Measurements from ENCODE around the gene PDE8B.
A peak's percentile ranks its signal among the peaks of the same experiment; 100 is the strongest.

PDE8B gene

GRCh38 chr5:77301447-77301883 is 91.0 kb downstream of the PDE8B start:
- no peak overlapping the region for H3K4me3 ChIP-seq
- H3K9ac ChIP-seq, result no peak overlapping the region
- peaks cover 0 to 3% (median 0%) of the 10 kb centered on the region in 11 experiments; a peak in 1 of 22 replicates for H3K9me3 ChIP-seq (replicated peaks in 1 of 11)
- H3K36me3 ChIP-seq, result no peaks in the 10 kb centered on the region
- peaks cover 0 to 13% (median 10%) of the 10 kb centered on the region in 10 experiments; a peak in 14 of 20 replicates for H3K4me1 ChIP-seq
- no peaks in the 10 kb centered on the region for H3K27me3 ChIP-seq
- peak overlapping the region; percentile 7 to 44 (median 23); a peak in 13 of 22 replicates for H3K4me2 ChIP-seq
- no peak for TF ChIP-seq Cebpa-rat (IDR thresholded peaks at IDR 0.05)
- no peak overlapping the region for H3K27ac ChIP-seq
- no peaks in the 10 kb centered on the region for H4K20me1 ChIP-seq

- TF ChIP-seq Cebpa-rat (IDR thresholded peaks at IDR 0.05), result no peak
- Histone ChIP-seq H3K9ac (no peak overlapping the region), H3K4me1 (peaks cover 0 to 13% (median 10%) of the 10 kb centered on the region in 10 experiments; a peak in 14 of 20 replicates), H3K27ac (no peak overlapping the region), H3K4me2 (no peak overlapping the region), H3K36me3 (no peaks in the 10 kb centered on the region), H3K27me3 (no peaks in the 10 kb centered on the region), H3K4me3 (no peak overlapping the region), H4K20me1 (no peaks in the 10 kb centered on the region), H3K9me3 (replicated peaks in 1 of 11) (peaks cover 0 to 3% (median 0%) of the 10 kb centered on the region in 11 experiments; a peak in 1 of 22 replicates)
Measured at GRCh38 chr5:77302247-77302646, 91.8 kb downstream of the PDE8B start.

- no peak overlapping the region for H3K9ac ChIP-seq
- H3K27ac ChIP-seq, result no peak overlapping the region
- no peak overlapping the region for H3K4me3 ChIP-seq
- H3K9me3 ChIP-seq (replicated peaks in 1 of 11), result 0 out of 22 replicates have a peak, but pooled peaks cover 0 to 3% (median 0%) of the 10 kb centered on the region in 11 experiments
- no peaks in the 10 kb centered on the region for H4K20me1 ChIP-seq
- peaks cover 0 to 13% (median 10%) of the 10 kb centered on the region in 10 experiments; a peak in 14 of 20 replicates for H3K4me1 ChIP-seq
- H3K4me2 ChIP-seq, result no peak overlapping the region
- no peaks in the 10 kb centered on the region for H3K27me3 ChIP-seq
- H3K36me3 ChIP-seq, result no peaks in the 10 kb centered on the region
- no peak for TF ChIP-seq Cebpa-rat (IDR thresholded peaks at IDR 0.05)
Measured at GRCh38 chr5:77302653-77303052, 92.2 kb downstream of the PDE8B start.

- no peak for TF ChIP-seq Cebpa-rat (IDR thresholded peaks at IDR 0.05)
- peaks cover 0 to 12% (median 8%) of the 10 kb centered on the region in 10 experiments; a peak in 14 of 20 replicates for H3K4me1 ChIP-seq
Measured at GRCh38 chr5:77304388-77304787, 93.9 kb downstream of the PDE8B start.

GRCh38 chr5:77305222-77305846 is 94.9 kb downstream of the PDE8B start:
- H3K9me3 ChIP-seq (replicated peaks in 1 of 11), result no peaks in the 10 kb centered on the region
- no peak for TF ChIP-seq Cebpa-rat (IDR thresholded peaks at IDR 0.05)
- H3K4me3 ChIP-seq, result no peak overlapping the region
- H3K9ac ChIP-seq, result no peak overlapping the region
- no peak overlapping the region for H3K4me2 ChIP-seq
- no peaks in the 10 kb centered on the region for H3K27me3 ChIP-seq
- no peak overlapping the region for H3K27ac ChIP-seq
- peaks cover 0 to 12% (median 8%) of the 10 kb centered on the region in 10 experiments; a peak in 14 of 20 replicates for H3K4me1 ChIP-seq
- H4K20me1 ChIP-seq, result no peaks in the 10 kb centered on the region
- no peaks in the 10 kb centered on the region for H3K36me3 ChIP-seq

More at GRCh38 chr5:77304388-77304787, 93.9 kb downstream of the PDE8B start:
- H3K4me2 ChIP-seq, result no peak overlapping the region
- no peak overlapping the region for H3K9ac ChIP-seq
- no peak overlapping the region for H3K4me3 ChIP-seq
- H3K36me3 ChIP-seq, result no peaks in the 10 kb centered on the region
- no peak overlapping the region for H3K27ac ChIP-seq
- no peaks in the 10 kb centered on the region for H3K27me3 ChIP-seq
- no peaks in the 10 kb centered on the region for H3K9me3 ChIP-seq (replicated peaks in 1 of 11)
- no peaks in the 10 kb centered on the region for H4K20me1 ChIP-seq

GRCh38 chr5:77305956-77306355 is 95.5 kb downstream of the PDE8B start:
- H3K9ac ChIP-seq, result no peak overlapping the region
- H3K4me2 ChIP-seq, result no peak overlapping the region
- H3K9me3 ChIP-seq (replicated peaks in 1 of 11), result no peaks in the 10 kb centered on the region
- no peak overlapping the region for H3K27ac ChIP-seq
- no peak for TF ChIP-seq Cebpa-rat (IDR thresholded peaks at IDR 0.05)
- H3K27me3 ChIP-seq, result no peaks in the 10 kb centered on the region
- H3K4me3 ChIP-seq, result no peak overlapping the region
- no peaks in the 10 kb centered on the region for H3K36me3 ChIP-seq
- no peaks in the 10 kb centered on the region for H4K20me1 ChIP-seq
- peaks cover 0 to 9% (median 7%) of the 10 kb centered on the region in 10 experiments; a peak in 14 of 20 replicates for H3K4me1 ChIP-seq

GRCh38 chr5:77306531-77306930 is 96.1 kb downstream of the PDE8B start:
- H3K9ac ChIP-seq, result no peak overlapping the region
- no peaks in the 10 kb centered on the region for H3K36me3 ChIP-seq
- no peaks in the 10 kb centered on the region for H3K9me3 ChIP-seq (replicated peaks in 1 of 11)
- H3K27ac ChIP-seq, result no peak overlapping the region
- H3K27me3 ChIP-seq, result no peaks in the 10 kb centered on the region
- H3K4me1 ChIP-seq, result peaks cover 0 to 3% (median 2%) of the 10 kb centered on the region in 10 experiments; a peak in 12 of 20 replicates
- no peak overlapping the region for H3K4me3 ChIP-seq
- H3K4me2 ChIP-seq, result no peak overlapping the region
- no peak for TF ChIP-seq Cebpa-rat (IDR thresholded peaks at IDR 0.05)
- H4K20me1 ChIP-seq, result no peaks in the 10 kb centered on the region

GRCh38 chr5:77308154-77308960 is 97.9 kb downstream of the PDE8B start:
- no peaks in the 10 kb centered on the region for H4K20me1 ChIP-seq
- no peaks in the 10 kb centered on the region for H3K9me3 ChIP-seq (replicated peaks in 1 of 11)
- no peak overlapping the region for H3K4me2 ChIP-seq
- H3K27ac ChIP-seq, result no peak overlapping the region
- no peaks in the 10 kb centered on the region for H3K27me3 ChIP-seq
- no peaks in the 10 kb centered on the region; a peak in 2 of 20 replicates for H3K4me1 ChIP-seq
- TF ChIP-seq Cebpa-rat (IDR thresholded peaks at IDR 0.05), result no peak
- H3K9ac ChIP-seq, result no peak overlapping the region
- H3K4me3 ChIP-seq, result no peak overlapping the region
- H3K36me3 ChIP-seq, result no peaks in the 10 kb centered on the region

GRCh38 chr5:77309140-77309539 is 98.7 kb downstream of the PDE8B start:
- Histone ChIP-seq H3K27ac (no peak overlapping the region), H3K4me2 (no peak overlapping the region), H3K9ac (no peak overlapping the region), H3K27me3 (no peaks in the 10 kb centered on the region), H3K4me3 (no peak overlapping the region), H3K9me3 (replicated peaks in 1 of 11) (no peaks in the 10 kb centered on the region), H3K36me3 (no peaks in the 10 kb centered on the region), H3K4me1 (no peaks in the 10 kb centered on the region; a peak in 2 of 20 replicates), H4K20me1 (no peaks in the 10 kb centered on the region)
- no peak for TF ChIP-seq Cebpa-rat (IDR thresholded peaks at IDR 0.05)
